GM21737 (cell line): Measurements from ENCODE around the gene MT1X.
"Not testable (repeated sequence)": the region's sequence is repeated elsewhere in the genome, so short reads cannot be mapped to it uniquely, and the experiment has no call there.

ENCODE experiments used
- ATAC-seq: cut with Tn5 transposase; IDR thresholded peaks from one replicate; pipeline ENCODE4 v1.9.1; 2021; ENCODE audit warnings: mild to moderate bottlenecking, moderate library complexity; ENCODE audit not compliant: unreplicated experiment

MT1X gene

GRCh38 chr16:56708525-56709442, 26.5 kb downstream of the MT1X start:
- ATAC-seq = no peak

- ATAC-seq = no peak
Observed at GRCh38 chr16:56709443-56710040, 27.3 kb downstream of the MT1X start.

- ATAC-seq = no peak
Observed at GRCh38 chr16:56710181-56710737, 28.0 kb downstream of the MT1X start.

DNA sequence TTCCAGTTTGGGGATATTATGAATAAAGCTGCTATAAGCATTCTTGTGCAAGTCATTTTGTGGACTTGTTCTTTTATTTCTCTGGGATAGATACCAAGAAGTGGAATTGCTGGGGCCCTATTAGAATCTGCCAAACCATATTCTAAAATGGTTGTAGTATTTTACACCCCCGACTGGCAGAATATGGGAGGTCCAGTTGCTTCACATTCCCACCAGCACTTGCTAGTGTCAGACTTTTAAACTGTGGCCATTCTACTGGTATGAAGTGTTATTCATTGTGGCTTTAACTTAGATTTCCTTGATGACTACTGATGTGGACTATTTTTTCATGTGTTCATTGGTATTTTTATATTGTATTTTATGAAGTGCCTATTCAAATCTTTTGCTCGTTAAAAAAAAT, 29.6 kb downstream of the MT1X start:
- ATAC-seq = no peak

GRCh38 chr16:56713794-56714193, 31.5 kb downstream of the MT1X start:
- ATAC-seq = no peak

DNA sequence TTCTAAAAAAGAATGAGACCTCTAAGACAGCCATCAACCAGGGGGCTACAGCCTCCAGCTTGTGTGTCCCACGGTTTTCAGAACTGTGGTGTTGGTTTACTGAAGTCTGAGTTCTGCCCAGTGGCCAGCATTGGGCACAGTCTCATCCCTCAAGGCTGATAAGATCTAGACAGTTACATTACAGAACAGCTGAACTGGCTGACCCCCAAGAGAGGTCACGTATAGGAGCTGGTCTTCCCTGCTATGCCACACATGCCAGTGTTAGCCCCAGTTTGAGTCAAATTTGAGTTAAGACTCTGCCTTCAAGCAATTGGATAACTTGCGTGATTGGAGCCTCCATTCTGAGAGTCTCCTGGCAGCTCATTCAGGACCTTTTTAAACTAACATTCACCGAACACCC, 32.9 kb downstream of the MT1X start:
- no peak for ATAC-seq

- ATAC-seq = no peak
Observed at GRCh38 chr16:56716761-56717160, 34.5 kb downstream of the MT1X start.

DNA sequence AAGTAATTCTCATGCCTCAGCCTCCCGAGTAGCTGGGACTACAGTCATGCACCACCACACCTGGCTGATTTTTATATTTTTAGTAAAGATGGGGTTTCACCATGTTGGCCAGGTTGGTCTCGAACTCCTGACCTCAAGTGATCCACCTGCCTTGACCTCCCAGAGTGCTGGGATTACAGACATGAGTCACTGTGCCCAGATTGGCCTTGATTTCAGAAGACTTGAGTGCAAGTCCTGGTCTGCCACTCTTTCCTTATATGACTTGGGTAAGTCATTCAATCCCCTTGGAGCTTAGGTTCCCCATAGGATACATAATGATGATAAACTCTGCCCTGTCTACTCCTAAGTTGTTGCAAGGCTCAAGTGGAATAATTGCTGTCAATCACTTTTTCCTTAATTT, 35.3 kb downstream of the MT1X start:
- ATAC-seq = not testable (repeated sequence)

GRCh38 chr16:56722200-56722842, 40.1 kb downstream of the MT1X start:
- no peak for ATAC-seq

GRCh38 chr16:56724191-56724590, 41.9 kb downstream of the MT1X start:
- ATAC-seq = no peak

GRCh38 chr16:56726283-56726682, 44.0 kb downstream of the MT1X start:
- ATAC-seq = no peak

DNA sequence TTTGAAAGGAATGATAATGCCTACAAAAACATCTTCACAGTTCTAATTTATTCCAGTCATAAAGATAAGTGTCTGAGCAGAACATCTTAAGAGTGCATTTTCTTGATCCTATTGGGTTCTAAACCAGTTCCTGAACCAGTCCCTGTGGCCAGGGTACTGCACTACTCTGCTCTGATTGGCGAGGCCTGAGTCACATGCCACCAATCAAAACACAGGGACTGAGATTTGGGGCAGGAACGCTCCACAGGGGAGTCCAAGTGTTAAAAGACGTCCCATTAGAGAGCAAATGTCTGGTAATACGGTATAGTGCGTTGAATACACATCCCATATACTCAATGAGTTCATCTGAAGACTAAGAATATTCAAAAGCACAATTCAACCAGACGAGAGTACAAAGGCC, 44.7 kb downstream of the MT1X start:
- ATAC-seq = no peak

GRCh38 chr16:56728027-56728426, 45.8 kb downstream of the MT1X start:
- no peak for ATAC-seq

DNA sequence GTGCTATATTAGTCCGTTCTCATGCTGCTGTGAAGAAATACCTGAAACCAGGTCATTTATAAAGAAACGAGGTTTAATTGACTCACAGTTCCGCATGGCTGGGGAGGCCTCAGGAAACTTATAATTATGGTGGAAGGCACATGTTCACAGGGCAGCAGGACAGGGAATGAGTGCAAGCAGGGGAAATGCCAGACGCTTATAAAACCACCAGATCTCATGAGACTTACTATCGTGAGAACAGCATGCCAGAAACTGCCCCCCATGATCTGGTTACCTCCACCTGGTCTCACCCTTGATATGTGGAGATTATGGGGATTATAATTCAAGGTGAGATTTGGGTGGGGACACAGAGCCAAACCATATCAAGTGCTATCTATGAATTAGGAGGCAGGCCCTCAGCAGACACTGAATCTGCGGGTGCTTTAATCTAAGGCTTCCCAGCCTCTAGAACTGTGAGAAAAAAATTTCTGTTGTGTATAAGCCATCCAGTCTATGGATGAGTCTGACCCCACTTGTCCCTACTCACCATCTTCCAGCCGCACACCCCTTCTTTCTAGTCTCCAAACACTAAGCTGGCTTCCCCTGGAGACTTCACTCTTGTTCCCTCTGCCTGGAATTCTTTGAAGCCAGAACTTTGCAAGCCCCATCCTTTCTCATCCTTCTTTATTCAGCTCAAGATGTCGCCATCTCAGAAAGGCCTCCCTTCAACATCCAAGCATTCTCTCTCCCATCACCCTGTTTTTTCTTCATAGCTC, 46.9 kb downstream of the MT1X start:
- no peak for ATAC-seq

GRCh38 chr16:56729735-56730662, 47.7 kb downstream of the MT1X start, which contains the start of gene NUP93:
Gene NUP93 (plus strand): TSS chr16:56730129. CDS start chr16:56748248, 18,119 bp downstream.
- ATAC-seq = peak; percentile 66

GRCh38 chr16:56732366-56732765, 50.1 kb downstream of the MT1X start:
- no peak for ATAC-seq

GRCh38 chr16:56732832-56733231, 50.6 kb downstream of the MT1X start:
- ATAC-seq = no peak
